A673 (cell line): ENCODE measurements around the gene ETV1.

ENCODE experiments used
- EZH2 ChIP-seq: fragments of 200-600 bp; sonication (generic); IDR thresholded peaks from 2 replicates; pipeline ENCODE4 v1.6.1; 2017; ENCODE audit warnings: borderline replicate concordance, low read depth, mild to moderate bottlenecking, mixed read lengths, antibody characterized with exemption, low read length; ENCODE audit not compliant: poor library complexity, severe bottlenecking
- TF ChIP-seq, protein P1 (sequence below): fragments of 300-800, 200-600 bp; sonication (generic); conservative IDR thresholded peaks from 2 replicates; pipeline ENCODE4 v1.5.1; 2017; ENCODE audit warnings: low read depth, mild to moderate bottlenecking, antibody characterized with exemption, low read length, moderate library complexity, mixed read lengths

DNA sequence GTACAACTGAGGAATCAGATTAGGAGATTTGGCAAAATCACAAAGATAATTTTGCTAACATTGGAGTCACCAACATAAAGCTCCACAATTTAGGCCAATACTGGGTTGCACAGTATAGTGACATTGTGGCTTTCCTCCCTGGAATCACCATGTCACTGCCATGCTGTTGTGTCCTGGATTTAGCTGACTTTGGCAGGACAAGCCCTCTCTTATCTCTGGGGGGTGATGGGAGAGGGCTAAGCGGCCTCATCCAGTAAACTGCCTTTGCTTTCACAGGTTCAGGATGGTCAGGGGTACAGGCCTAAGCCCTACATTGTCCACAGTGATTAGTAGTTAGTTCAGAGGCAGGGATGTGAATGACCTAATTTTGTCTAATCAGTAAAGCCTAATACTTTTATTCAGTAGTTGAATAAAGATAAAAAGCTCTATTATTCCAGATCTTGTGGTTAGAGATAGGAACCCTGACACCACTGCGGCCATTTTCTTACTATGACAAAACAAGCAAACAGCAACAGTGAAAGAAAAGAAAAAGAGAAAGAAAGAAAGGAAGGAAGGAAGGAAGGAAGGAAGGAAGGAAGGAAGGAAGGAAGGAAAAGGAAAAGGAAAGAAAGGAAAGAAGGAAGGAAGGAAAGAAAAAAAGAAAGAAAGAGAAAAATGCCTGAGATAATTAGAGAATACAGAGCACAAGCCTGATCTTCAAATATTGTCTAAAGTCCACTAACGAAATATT is 140.1 kb downstream of the ETV1 start:
- TF ChIP-seq, protein P1, sequence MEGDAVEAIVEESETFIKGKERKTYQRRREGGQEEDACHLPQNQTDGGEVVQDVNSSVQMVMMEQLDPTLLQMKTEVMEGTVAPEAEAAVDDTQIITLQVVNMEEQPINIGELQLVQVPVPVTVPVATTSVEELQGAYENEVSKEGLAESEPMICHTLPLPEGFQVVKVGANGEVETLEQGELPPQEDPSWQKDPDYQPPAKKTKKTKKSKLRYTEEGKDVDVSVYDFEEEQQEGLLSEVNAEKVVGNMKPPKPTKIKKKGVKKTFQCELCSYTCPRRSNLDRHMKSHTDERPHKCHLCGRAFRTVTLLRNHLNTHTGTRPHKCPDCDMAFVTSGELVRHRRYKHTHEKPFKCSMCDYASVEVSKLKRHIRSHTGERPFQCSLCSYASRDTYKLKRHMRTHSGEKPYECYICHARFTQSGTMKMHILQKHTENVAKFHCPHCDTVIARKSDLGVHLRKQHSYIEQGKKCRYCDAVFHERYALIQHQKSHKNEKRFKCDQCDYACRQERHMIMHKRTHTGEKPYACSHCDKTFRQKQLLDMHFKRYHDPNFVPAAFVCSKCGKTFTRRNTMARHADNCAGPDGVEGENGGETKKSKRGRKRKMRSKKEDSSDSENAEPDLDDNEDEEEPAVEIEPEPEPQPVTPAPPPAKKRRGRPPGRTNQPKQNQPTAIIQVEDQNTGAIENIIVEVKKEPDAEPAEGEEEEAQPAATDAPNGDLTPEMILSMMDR, result no peak
- no peak for TF ChIP-seq EZH2
